Measurements from ENCODE around the gene BCL11A. TPM values are rescaled to one million over a fixed set of nuclear protein-coding genes. Genes with fewer than 3 reads are reported as not detected.

BCL11A gene
- total RNA-seq, 1 experiment from 2014 or later, result 0.11 TPM

DNA sequence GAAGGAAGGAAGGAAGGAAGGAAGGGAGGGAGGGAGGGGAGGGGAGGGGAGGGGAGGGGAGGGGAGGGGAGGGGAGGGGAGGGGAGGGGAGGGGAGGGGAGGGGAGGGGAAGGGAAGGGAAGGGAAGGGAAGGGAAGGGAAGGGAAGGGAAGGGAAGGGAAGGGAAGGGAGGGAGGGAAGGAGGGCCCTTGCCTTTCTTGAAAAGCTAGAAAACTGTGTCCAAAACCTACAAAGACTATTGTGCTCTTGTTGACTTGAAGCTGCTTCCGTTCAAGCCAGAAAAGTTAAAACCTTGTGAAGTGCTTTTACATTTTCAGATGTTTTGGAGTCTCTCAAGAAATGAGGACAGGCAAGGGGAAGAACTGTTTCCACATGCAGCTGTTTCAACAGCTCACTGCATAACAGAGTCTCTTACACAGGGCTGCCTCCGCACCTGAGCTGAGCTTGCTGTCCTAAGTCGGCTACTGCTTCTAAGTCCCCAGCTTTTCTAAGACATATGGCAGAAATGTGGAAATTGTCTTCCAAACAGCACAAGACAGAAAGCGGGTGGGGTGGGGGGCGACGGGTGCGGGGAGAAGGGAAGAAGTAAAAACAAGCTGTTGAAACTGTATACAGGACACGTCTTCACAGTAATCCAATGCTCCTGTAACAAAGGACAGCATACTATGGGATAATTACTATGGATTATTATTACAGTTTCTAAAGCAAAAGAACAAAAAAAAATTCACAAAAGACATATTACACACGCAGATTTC lies 46.1 kb downstream of the BCL11A start:
- DNase-seq (ENCODE audit: low read depth), result no peak

DNA sequence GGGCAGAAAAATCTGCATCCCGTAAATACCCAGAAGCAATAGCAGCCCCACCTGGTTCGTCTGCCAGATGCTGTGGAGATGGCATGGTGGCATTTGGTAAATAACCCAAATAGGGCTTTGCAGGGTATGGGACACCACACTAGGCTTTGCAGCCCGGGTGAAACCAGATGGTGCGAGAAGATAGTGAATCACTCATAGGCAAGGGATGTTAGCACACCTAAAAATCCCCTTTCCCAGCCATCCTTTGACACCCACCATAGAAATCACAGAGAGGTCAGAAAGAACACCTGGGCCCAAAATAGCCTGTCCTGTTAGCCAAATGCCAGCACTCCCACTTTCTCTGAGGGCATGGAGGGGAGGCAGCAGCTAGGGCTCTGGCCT lies 47.6 kb downstream of the BCL11A start:
- no peak for DNase-seq (ENCODE audit: low read depth)

DNA sequence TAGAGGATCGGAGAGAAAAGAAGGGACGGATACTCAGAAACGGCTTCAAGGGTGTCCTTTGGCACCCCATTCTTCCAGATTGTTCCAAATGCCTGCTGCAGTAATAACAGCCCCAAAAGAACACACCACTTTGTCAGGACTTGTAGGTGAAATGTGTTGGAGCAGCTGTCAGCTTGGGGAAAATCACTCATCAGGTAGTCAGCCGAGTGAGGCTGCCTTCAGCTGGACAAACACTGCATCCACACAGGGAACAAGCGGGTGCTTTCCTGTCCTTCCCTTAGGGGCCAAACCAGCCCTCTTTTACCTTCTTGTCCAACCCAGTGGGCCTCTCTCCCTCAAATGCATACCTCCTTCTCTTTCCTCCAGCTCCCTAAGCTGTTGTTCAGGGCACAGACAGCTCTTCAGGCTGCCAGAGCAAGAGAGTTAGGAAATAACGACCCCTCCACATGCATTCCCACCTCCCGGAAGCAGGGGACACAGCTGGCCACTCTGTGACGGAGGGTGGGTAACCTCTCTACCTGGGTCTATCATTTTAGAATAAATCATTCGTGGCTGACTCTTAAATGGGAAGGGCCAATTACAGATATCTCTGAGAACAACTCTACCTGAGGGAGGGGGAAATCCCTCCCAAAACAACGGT lies 48.1 kb downstream of the BCL11A start:
- DNase-seq (ENCODE audit: low read depth), result no peak

DNA sequence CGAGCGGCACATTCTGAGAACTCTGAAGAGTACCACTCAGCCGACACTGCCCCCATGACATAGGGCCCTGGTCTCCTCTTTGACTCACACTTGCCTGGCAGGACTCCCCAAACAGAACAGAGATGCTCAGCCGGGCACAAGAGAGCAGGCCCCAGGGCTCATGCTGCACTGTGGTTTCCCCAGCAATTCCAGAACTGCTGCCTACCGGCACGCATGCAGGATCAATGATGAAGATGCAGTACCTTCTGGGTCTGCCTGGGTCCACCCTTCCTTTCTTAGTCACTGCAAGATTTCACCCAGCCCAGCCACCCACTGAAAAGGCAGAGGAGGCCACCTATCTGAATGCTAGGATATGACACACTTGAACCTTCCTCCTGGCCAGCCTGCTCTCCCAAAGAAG lies 49.4 kb downstream of the BCL11A start:
- DNase-seq (ENCODE audit: low read depth), result no peak

DNA sequence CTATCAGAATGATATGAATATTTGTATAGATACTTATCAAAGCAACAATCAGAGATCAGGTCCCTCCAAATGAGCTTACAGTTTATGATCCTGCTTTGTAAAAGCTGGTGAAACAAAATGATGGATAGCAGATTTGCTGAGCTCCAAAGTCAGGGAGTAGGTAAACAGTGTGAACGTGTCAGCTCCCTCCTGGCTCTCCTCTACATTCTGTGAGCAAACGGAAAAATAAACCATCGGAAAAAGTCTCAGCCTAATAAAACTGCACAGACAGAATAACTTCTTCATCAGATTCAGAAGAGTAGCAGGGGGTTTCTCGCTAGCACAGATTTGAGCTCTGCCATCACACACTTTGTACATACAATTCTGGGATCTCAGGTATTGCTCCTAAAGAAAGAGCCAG lies 51.3 kb downstream of the BCL11A start:
- DNase-seq (ENCODE audit: low read depth), result no peak

DNA sequence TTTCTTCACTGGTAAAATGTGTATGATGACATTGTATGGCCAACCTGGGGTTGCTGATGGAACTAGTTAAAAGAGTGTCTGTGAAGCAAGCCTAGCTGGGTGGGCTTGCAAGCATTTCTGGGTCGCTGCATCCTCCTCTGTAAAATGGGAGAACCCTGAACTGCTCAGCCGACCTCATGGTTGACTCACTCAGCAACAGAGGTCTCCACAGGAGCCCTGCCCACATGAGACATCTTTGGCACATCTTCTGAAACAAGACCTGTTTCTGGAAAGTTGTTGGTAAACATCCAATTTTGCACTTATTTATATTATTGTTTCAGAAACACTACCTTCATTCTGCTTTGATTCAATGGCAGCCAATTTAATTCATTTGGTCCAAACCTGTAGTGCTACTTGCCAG lies 52.6 kb downstream of the BCL11A start:
- DNase-seq (ENCODE audit: low read depth), result no peak

DNA sequence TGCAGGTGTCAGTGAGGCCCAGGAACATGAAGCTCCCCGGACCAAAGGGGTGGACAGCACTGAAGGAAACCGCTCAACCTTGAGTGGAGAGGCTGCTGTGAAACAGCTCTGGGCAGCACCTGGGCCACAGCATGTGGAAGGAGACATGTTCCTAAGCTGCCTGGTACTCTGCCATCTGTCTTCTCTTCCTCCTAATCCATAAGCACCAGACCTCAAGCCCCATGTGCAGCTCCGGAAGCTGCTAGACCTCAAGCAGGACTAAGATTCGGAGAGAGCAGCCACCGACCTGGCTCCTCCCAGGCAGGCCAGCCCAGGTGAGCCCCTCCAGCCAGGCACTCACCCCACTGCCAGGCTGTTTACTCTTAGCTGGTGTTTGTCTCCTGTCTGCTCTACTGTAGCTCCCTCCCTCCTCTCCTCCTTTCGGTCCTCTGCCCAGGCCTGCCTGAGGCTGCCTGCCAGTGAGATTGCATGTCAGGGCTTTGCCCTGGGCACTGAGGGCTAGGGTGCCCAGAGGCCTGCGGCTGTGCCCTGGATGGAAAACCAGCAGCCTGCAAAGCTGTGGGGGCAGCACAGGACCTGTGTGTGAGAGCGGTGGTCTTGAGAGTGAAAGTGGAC lies 53.7 kb downstream of the BCL11A start:
- no peak for DNase-seq (ENCODE audit: low read depth)

DNA sequence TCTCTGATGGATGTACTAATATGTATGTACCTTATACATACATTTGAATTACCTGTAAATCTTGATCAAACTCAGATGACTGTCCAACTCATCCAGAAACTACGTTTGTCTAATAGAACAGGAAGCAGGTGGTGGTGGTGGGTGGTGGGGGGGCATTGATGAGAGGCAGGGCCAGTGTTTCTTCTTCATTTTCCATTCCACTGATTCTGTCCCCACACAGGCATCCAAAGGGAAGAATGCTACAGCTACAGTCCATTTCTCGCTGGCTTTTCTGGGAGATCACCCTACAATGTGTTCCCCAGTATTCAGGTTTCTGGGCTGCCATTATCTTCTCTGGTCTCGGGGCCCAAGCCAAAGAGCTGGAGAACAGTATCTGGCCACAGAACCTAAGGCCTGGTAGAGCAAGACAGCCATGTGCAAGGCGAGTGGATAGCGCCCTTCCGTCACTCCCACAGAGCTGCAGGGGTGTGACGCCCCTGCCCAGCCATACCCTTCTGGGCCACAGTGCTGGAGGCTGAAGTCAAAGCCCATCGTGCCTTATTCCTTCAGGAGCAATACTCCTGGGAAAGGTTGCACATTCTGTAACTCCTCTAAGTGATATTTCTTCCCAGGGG lies 54.5 kb downstream of the BCL11A start:
- no peak for DNase-seq (ENCODE audit: low read depth)

DNA sequence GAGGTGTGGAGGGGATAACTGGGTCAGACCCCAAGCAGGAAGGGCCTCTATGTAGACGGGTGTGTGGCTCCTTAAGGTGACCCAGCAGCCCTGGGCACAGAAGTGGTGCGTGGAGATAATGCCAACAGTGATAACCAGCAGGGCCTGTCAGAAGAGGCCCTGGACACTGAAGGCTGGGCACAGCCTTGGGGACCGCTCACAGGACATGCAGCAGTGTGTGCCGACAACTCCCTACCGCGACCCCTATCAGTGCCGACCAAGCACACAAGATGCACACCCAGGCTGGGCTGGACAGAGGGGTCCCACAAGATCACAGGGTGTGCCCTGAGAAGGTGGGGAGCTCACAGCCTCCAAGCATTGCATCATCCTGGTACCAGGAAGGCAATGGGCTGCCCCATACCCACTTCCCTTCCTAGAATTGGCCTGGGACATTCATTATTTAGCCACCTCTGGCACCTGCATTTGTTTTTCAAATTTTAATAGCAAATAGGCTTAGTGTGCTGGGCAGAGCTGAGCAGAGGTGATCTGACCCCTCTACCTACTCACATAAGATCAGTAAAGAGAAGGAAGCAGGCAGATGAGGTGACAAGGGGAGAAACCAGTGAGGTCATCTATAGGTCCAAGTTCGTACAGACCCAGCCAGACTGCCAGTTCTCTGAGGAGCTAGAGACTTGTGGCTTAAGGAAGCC lies 55.2 kb downstream of the BCL11A start:
- DNase-seq (ENCODE audit: low read depth), result no peak

DNA sequence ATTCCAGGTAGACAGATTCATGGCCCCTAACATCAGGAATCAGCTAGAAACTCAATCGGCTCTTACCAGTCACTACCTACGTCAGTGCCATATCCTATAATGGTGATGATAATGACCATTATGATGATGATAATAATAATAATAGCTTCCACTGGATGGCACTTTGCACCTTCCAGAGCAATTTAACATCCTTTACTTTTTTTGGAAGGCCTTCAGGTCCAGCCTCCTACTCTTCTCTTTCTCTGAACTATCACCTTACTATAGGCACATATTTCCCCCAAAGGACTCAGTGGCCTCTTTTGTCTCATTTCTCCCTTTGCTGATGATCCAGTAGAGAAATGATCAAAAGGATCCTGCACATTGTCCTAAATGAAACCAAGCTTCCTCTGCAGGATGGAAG lies 56.0 kb downstream of the BCL11A start:
- no peak for DNase-seq (ENCODE audit: low read depth)

DNA sequence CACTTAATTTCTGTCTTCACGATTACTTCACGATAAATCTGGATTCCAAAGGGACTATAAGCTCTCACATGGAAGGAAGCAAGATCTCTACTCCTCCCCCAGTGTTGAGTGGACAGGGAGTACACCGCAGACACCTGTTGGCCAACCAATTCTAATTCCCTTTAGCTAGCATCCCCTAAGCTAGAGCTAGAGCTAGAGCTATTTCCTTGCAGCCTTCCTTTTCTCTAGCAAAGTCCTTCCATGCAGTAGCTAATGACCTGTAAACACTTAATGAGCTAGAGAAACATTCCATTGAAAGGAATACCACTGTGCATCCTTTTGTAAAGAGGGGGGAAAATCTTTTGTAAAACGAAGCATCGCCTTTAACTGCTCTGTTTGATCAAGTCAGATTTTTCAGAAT lies 56.5 kb downstream of the BCL11A start:
- DNase-seq (ENCODE audit: low read depth), result no peak

DNA sequence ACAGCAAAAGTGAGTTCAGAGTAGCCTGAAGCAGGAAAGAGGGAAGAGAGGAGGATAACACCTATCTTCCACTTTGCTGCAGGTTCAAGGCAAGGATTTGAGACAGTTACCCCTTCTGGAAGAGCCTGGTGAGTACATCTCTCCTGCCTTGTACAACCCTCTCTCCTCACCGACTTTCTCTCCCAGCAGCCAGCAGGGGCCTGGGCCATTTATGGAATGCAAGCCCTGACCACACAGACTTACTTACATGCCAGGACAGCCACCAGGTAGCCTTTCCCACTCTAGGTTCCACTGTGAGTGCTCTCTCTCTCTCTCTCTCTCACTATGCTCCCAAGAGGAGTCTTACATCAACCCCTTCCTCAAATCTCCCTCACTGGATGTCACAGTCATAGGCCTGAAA lies 57.0 kb downstream of the BCL11A start:
- no peak for DNase-seq (ENCODE audit: low read depth)

DNA sequence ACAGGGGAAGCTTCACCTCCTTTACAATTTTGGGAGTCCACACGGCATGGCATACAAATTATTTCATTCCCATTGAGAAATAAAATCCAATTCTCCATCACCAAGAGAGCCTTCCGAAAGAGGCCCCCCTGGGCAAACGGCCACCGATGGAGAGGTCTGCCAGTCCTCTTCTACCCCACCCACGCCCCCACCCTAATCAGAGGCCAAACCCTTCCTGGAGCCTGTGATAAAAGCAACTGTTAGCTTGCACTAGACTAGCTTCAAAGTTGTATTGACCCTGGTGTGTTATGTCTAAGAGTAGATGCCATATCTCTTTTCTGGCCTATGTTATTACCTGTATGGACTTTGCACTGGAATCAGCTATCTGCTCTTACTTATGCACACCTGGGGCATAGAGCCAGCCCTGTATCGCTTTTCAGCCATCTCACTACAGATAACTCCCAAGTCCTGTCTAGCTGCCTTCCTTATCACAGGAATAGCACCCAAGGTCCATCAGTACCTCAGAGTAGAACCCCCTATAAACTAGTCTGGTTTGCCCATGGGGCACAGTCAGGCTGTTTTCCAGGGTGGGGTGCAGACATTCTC lies 58.3 kb downstream of the BCL11A start:
- DNase-seq (ENCODE audit: low read depth), result no peak

DNA sequence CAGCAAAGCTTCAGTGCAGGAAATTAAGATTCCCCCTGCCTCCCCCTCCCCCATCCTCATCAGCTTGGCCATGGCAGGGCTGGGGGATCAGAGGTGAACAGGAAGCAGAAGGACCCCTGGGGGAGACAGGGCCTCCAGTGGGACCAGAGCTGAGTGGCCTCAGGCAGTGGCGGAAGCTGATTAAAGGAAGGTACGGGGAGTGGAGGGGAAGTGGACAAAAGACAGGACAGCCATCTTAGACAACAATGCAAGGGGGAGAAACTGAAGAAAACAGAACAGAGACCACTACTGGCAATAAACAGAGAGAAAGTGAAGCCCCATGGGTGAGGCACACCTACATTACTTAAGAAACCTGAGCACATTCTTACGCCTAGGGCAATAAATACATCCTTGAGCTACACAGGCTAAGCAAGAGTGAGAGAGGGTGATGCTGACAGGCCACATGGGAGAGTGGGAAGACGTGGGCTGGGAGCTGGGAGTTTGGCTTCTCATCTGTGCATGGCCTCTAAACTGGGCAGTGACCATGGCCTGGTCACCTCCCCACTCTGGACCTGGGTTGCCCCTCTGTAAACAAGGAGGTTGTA lies 59.6 kb downstream of the BCL11A start:
- no peak for DNase-seq (ENCODE audit: low read depth)

DNA sequence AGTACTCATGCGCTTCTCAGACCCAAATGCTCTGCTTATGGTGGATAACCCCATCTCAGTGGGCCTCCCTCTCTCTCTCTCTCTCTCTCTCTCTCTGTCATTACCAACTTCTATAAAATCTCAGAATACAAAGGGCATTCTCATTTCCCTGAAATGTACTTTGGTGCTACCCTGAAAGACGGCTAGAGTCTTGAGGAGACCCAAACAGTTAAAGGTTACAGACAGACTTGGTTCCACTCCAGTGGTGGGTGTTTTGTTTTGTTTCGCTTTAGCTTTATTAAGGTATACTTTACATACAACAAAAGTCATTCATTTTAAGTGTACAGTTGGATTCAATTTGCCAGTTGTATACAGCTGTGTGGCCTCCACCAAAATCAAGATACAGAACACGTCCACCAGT lies 60.9 kb downstream of the BCL11A start:
- DNase-seq (ENCODE audit: low read depth), result no peak

DNA sequence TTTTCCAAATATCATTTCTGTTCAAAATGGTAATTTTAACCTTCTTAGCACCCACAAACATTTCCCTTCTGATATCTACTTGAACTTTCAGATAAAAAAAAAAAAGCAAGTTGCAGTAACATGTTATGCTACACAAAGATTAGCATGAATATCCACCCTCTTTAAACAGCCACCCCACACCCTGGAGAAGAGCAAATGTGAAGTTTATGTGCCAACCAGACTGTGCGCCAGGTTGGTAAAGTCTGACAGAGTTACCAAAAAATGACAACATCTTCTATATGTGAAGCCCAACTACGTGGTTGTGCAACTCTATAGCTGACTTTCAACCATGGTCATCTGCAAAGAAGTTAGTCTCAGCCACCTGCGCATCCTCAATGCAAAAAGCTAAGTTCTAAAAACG lies 62.6 kb downstream of the BCL11A start:
- no peak for DNase-seq (ENCODE audit: low read depth)

DNA sequence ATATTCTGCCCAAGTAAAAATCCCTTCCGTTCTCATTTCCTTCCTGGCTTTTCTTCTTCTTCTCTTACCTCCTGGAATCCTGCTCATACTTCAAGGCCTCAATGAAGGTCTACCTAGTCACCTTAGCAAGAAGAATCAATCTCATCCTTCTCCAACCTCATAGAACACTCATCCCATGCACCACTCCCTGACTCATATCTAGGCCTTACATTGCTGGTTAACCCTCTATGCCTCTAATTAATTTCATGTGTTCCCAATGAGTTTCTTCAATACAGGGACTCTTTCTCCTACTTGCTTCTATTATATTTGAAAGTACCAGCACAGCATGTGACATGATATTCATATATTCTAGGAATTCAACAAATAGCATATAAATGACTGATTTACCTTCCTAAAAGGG lies 63.0 kb downstream of the BCL11A start:
- DNase-seq (ENCODE audit: low read depth), result no peak

DNA sequence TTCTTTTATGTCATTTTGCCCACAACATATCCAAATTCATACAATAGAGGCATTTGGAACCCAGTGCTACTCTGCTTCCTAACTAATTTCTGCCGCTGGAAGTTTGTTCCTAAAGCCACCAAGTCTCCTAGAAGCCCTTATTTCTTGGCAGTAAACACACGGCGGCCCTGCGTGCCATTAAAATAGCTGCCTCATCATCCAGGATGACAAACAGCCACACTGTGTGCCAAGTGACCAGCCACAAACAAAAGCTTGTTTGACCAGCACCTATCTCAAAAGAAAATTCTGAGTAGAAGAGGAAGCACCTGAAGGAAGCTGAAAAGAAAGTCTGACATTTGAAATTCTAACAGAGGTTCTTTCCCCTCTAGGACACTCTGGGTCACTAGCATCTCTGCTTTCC lies 64.2 kb downstream of the BCL11A start:
- no peak for DNase-seq (ENCODE audit: low read depth)

DNA sequence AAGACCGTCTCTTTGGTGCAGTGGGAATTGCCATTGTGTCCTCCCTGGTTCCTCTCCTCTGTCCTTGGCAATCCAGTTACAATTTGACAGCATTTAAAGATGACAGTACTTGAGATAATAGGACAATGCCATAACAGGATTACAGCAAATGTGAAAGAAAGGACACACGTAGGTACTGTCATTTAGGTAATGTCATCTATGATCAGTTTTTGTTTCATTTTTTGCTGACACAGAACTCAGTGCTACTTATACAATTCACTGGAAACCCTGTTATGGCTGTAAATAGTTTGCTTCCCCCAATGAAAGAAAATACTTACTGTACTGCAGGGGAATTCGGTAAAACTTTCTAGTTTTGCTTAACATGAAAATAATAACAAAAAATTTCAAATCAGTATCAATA lies 65.2 kb downstream of the BCL11A start:
- no peak for DNase-seq (ENCODE audit: low read depth)

DNA sequence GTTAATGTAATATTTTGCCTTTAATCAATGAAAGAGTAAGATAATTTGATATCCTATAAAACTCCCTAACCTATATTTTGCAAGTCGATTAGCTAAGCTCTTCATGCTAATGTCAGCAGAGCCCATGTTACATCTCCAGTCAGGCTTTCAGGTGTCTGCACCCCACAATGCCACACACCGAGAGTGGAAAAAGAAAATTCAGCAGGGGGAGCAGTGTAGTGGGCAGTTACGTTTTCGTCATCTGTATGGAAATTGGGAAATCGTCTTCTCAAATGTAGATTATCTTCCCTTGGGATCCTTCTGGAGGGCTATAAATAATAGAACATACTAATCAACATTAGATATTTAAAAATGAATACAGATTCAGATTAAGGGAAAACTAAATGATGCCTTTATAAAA lies 66.3 kb downstream of the BCL11A start:
- DNase-seq (ENCODE audit: low read depth), result no peak

DNA sequence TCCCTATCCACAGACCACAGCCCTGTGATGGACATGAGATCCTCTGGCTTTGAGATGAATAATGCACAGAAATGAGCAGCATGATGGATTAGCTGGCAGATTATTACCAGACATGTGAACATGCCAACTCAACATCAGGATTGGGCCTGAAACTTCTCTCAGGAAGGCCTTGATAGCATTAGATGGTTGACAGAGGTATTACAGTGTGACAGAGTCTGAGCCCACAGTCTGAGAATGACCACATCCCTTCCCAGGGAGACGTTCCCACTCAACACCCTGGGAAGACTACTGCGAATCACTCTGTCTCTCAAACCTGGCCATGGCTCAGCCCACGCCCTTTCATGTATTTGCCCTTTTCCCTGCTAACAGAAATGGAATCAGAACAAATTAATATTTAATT lies 66.9 kb downstream of the BCL11A start:
- DNase-seq (ENCODE audit: low read depth), result no peak
